Osteocyte (in vitro differentiated cells): Measurements from ENCODE around the gene IL1RAPL2. TPM values are rescaled to one million over a fixed set of nuclear protein-coding genes. Genes with fewer than 3 reads are reported as not detected.
"Not testable (repeated sequence)": the region's sequence is repeated elsewhere in the genome, so short reads cannot be mapped to it uniquely, and the experiment has no call there.

Source experiments
- DNase-seq: peaks from one replicate; pipeline ENCODE4 v3.0.0; 2021; ENCODE audit warnings: mixed read lengths; ENCODE audit not compliant: unreplicated experiment; ENCODE audit errors: extremely low spot score
- H3K27ac Mint-ChIP-seq: one replicate; pipeline ENCODE4 v1.8.0; 2021; ENCODE audit warnings: mild to moderate bottlenecking, mixed read lengths; ENCODE audit not compliant: unreplicated experiment
- H3K27me3 Mint-ChIP-seq: one replicate; pipeline ENCODE4 v1.8.0; 2021; ENCODE audit warnings: mixed read lengths; ENCODE audit not compliant: unreplicated experiment
- H3K36me3 Mint-ChIP-seq: one replicate; pipeline ENCODE4 v1.8.0; 2021; ENCODE audit warnings: mixed read lengths; ENCODE audit not compliant: unreplicated experiment
- H3K4me1 Mint-ChIP-seq: one replicate; pipeline ENCODE4 v1.8.0; 2021; ENCODE audit warnings: mixed read lengths; ENCODE audit not compliant: unreplicated experiment
- H3K4me3 Mint-ChIP-seq: one replicate; pipeline ENCODE4 v1.8.0; 2021; ENCODE audit warnings: mild to moderate bottlenecking, moderate library complexity, mixed read lengths; ENCODE audit not compliant: unreplicated experiment
- H3K9me3 Mint-ChIP-seq: one replicate; pipeline ENCODE4 v1.8.0; 2021; ENCODE audit warnings: mixed read lengths; ENCODE audit not compliant: unreplicated experiment
- long read RNA-seq: library from polyadenylated mRNA; unstranded; transcript quantifications from one replicate; pipeline ENCODE4 v2.0.0, GENCODE V29; 2021
- total RNA-seq: library from RNA; stranded (reverse); gene quantifications from 2 replicates; pipeline ENCODE4 v1.2.1, GENCODE V29; 2021
- TF ChIP-seq, protein P1 (sequence below): fragments of 200-600 bp; sonication (generic); IDR thresholded peaks from 2 replicates; pipeline ENCODE4 v1.5.0; 2021; ENCODE audit warnings: antibody characterized with exemption, mild to moderate bottlenecking, moderate library complexity

The IL1RAPL2 gene
- not detected in 2 replicates for total RNA-seq
- long read RNA-seq, partial matches to known transcripts, result 0 of 2 reads
- long read RNA-seq, other reads (novel, unspliced or antisense), result 2 of 2 reads

DNA sequence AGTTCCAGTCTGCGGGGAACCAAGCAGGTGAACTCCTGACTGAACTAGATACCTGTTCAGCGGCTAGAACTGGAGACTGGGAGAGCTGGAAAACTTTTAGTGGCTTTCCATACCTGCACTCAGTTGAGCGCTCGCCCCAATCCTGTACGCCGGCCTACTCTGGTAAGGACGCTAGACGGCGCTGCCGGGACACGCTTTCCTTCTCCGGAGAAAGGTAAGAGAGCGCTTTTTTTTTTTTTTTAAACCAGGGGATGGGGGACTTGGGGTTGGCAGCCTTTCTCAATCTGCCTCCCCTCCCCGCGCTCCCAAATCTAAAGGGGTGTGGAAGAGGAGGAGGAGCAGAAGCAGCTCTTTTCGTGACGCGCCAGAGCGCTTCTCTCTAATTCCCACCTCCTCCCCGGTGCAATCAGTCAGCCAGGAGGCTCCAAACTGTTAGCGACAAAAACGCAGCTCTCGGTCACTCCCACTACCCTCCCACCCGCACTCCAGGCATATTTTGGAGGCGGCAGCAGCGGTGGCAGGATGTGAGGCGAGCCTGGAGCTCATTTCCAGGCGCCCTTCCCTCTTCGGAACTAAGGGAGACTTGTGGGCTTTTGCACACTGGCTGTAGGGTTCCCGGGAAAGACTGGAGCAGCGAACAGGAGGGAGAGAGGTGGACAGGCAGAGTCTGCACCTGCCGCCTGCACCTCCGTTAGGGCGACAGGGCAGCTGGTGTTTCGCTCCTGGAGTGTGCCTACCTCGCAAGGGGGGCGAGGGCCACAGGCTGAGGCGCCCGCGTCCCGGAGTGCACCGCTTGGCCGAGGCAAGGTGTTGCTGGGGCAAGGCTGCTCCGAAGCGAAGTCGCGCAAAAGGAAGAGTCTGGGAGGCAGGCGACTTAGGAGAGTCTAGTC, at the start of gene IL1RAPL2:
TSS of gene IL1RAPL2 (plus strand) at position 409 of the 890 bp plus-strand sequence.
- Mint-ChIP-seq H3K4me3 (peak within 1 kb of the TSS; percentile 38), H3K4me1 (no peaks in the 10 kb centered on the region), H3K36me3 (no peaks in the 10 kb centered on the region), H3K27ac (no peak within 1 kb of the TSS), H3K9me3 (no peaks in the 10 kb centered on the region), H3K27me3 (peaks cover 17% of the 10 kb centered on the region)
- TF ChIP-seq, protein P1, sequence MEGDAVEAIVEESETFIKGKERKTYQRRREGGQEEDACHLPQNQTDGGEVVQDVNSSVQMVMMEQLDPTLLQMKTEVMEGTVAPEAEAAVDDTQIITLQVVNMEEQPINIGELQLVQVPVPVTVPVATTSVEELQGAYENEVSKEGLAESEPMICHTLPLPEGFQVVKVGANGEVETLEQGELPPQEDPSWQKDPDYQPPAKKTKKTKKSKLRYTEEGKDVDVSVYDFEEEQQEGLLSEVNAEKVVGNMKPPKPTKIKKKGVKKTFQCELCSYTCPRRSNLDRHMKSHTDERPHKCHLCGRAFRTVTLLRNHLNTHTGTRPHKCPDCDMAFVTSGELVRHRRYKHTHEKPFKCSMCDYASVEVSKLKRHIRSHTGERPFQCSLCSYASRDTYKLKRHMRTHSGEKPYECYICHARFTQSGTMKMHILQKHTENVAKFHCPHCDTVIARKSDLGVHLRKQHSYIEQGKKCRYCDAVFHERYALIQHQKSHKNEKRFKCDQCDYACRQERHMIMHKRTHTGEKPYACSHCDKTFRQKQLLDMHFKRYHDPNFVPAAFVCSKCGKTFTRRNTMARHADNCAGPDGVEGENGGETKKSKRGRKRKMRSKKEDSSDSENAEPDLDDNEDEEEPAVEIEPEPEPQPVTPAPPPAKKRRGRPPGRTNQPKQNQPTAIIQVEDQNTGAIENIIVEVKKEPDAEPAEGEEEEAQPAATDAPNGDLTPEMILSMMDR, result peak; percentile 44
- no peak for DNase-seq

DNA sequence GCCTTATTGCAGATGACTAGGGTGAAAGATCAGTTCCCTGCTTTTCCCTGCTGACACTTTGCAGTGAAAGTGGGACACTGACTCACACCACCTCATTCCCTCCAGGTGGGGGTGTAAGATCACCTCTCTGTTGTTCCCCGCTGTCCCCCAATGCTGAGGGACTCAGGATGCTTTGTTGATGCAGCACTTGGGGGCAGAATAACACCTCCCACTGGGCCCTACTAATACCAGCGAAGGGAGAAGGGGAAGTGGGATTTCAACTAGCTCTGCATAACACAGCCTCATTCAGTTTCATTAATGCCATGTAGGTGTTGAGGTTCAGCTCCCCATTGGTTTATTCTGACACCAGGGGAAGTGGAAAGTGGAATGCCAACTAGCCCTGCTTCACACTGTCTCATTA, 43.6 kb upstream of the IL1RAPL2 start:
- H3K36me3 Mint-ChIP-seq, result no peaks in the 10 kb centered on the region
- TF ChIP-seq, protein P1, result no peak
- no peaks in the 10 kb centered on the region for H3K27me3 Mint-ChIP-seq
- DNase-seq, result no peak
- no peak overlapping the region for H3K4me3 Mint-ChIP-seq
- peaks cover 11% of the 10 kb centered on the region for H3K9me3 Mint-ChIP-seq
- H3K27ac Mint-ChIP-seq, result no peak overlapping the region
- no peaks in the 10 kb centered on the region for H3K4me1 Mint-ChIP-seq

DNA sequence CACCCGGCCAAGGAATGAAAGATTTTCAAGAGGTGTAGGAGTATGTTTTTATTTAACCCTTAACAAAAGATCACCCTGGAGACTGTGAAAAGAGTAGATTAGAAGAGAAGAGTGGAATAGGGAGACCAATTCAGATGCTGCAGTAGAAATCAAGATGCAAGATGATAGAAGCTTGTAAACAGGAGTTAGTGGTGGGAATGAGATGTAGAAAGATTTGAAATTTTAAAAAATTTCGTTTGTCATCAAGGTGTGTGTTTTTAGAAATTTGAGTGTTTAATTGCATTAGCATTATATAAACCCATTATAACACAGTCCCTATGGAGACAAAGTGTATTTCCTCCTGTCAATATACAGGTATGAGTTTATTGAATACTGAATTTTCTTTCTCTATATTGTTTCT, 42.1 kb upstream of the IL1RAPL2 start:
- Mint-ChIP-seq H3K4me3 (no peak overlapping the region), H3K4me1 (no peaks in the 10 kb centered on the region), H3K27ac (no peak overlapping the region), H3K9me3 (peaks cover 11% of the 10 kb centered on the region), H3K36me3 (no peaks in the 10 kb centered on the region), H3K27me3 (no peaks in the 10 kb centered on the region)
- no peak for DNase-seq
- TF ChIP-seq, protein P1, result no peak

DNA sequence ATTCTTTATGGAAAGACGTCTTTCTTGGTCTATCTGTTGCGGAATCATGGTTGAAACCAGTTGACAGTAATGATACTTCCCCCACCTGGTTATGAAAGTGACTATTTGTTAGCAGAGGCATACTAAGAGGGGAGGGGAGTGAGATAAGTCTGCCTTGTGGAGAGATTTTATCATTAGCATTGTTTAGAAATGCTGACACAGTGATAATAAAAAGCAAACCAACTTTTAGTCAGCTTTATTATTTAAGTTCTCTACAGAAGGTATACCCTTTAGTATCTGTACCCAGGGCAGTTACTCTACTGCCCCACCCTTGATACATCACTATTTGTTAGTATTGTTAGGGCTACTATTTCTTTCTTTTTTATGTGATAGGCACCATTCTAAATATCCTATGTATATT, 26.9 kb upstream of the IL1RAPL2 start:
- H3K27me3 Mint-ChIP-seq, result no peaks in the 10 kb centered on the region
- no peaks in the 10 kb centered on the region for H3K9me3 Mint-ChIP-seq
- no peak for DNase-seq
- no peaks in the 10 kb centered on the region for H3K4me1 Mint-ChIP-seq
- no peak overlapping the region for H3K4me3 Mint-ChIP-seq
- TF ChIP-seq, protein P1, result no peak
- H3K36me3 Mint-ChIP-seq, result no peaks in the 10 kb centered on the region
- H3K27ac Mint-ChIP-seq, result no peak overlapping the region

DNA sequence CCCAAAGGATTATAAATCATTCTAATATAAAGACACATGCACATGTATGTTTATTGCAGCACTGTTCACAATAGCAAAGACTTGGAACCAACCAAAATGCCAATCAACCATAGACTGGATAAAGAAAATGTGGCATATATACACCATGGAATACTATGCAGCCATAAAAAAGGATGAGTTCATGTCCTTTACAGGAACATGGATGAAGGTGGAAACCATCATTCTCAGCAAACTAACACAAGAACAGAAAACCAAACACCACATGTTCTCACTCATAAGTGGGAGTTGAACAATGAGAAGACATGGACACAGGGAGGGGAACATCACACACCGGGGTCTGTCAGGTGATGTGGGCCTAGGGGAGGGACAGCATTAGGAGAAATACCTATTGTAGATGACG, 23.6 kb upstream of the IL1RAPL2 start:
- not testable (repeated sequence) for H3K4me3 Mint-ChIP-seq, DNase-seq, H3K9me3 Mint-ChIP-seq, H3K4me1 Mint-ChIP-seq, H3K36me3 Mint-ChIP-seq, H3K27ac Mint-ChIP-seq, H3K27me3 Mint-ChIP-seq
